Naive thymus-derived CD4-positive, alpha-beta T cell (primary cell): ENCODE data around the gene PRDM4. TPM values are rescaled to one million over a fixed set of nuclear protein-coding genes. Genes with fewer than 3 reads are reported as not detected.
A peak's percentile ranks its signal among the peaks of the same experiment; 100 is the strongest.

Source experiments
- ATAC-seq: fragments of 150-1000 bp; cut with Tn5 transposase; 2 replicates; pipeline ENCODE4 v1.10.0; 2021; ENCODE audit warnings: mild to moderate bottlenecking, moderate library complexity
- CTCF ChIA-PET: fragments of 350-600 bp; sonication (Branson Sonifier 250); formaldehyde crosslinking; loops from one replicate; lab custom pipeline; 2021; ENCODE audit warnings: antibody characterized with exemption; lab: Charles Lee
- POLR2A ChIA-PET: fragments of 350-600 bp; sonication (Branson Sonifier 250); formaldehyde crosslinking; loops from one replicate; lab custom pipeline; 2021; ENCODE audit warnings: antibody characterized with exemption, inconsistent platforms; lab: Charles Lee
- DNase-seq, 9 donors: peaks; one replicate each; pipeline versions ENCODE4 v3.0.0 to v3.0.0-alpha.2; 2020 to 2022; ENCODE audit warnings: mixed read lengths in 1 of 9
- H3K27ac ChIP-seq: one replicate; pipeline ENCODE4 v1.7.0; 2013; ENCODE audit warnings: mild to moderate bottlenecking, low read depth, low read length, moderate library complexity
- H3K27me3 ChIP-seq, 2 donors: one replicate each; pipeline ENCODE4 v1.7.0; 2013; ENCODE audit warnings: low read length in 2 of 2, mild to moderate bottlenecking in 2 of 2, moderate library complexity in 2 of 2; ENCODE audit not compliant: control insufficient read depth in 2 of 2, insufficient read depth in 2 of 2
- H3K36me3 ChIP-seq, 3 experiments: 1 replicate in 2 of 3; 2 replicates in 1 of 3; pipeline ENCODE4 v1.7.0; 2013; ENCODE audit warnings: low read length in 3 of 3, mild to moderate bottlenecking in 3 of 3, moderate library complexity in 1 of 3; ENCODE audit not compliant: insufficient read depth in 3 of 3, control insufficient read depth in 2 of 3
- H3K4me1 ChIP-seq, 2 donors: one replicate each; pipeline ENCODE4 v1.7.0; 2013; ENCODE audit warnings: low read length in 2 of 2, mild to moderate bottlenecking in 2 of 2, moderate library complexity in 1 of 2; ENCODE audit not compliant: control insufficient read depth in 2 of 2, insufficient read depth in 2 of 2
- H3K4me3 ChIP-seq: 2 replicates; pipeline ENCODE4 v1.7.0; 2013; ENCODE audit warnings: mild to moderate bottlenecking, low read length
- H3K9me3 ChIP-seq, 3 experiments: 1 replicate in 2 of 3; 2 replicates in 1 of 3; pipeline ENCODE4 v1.7.0; 2013; ENCODE audit warnings: low read length in 3 of 3; ENCODE audit not compliant: control insufficient read depth in 2 of 3
- H3K27ac Mint-ChIP-seq, 9 donors: one replicate each; pipeline ENCODE4 v1.8.0; 2020 to 2022; ENCODE audit warnings: mixed read lengths in 9 of 9, mild to moderate bottlenecking in 8 of 9, moderate library complexity in 5 of 9, inconsistent platforms in 2 of 9
- H3K27me3 Mint-ChIP-seq, 5 donors: one replicate each; pipeline ENCODE4 v1.8.0; 2021 to 2022; ENCODE audit warnings: mixed read lengths in 5 of 5, mild to moderate bottlenecking in 1 of 5
- H3K36me3 Mint-ChIP-seq, 5 donors: one replicate each; pipeline ENCODE4 v1.8.0; 2020 to 2022; ENCODE audit warnings: mixed read lengths in 5 of 5, mild to moderate bottlenecking in 3 of 5, inconsistent platforms in 1 of 5
- H3K4me1 Mint-ChIP-seq, 7 donors: one replicate each; pipeline ENCODE4 v1.8.0; 2020 to 2022; ENCODE audit warnings: mixed read lengths in 7 of 7, mild to moderate bottlenecking in 3 of 7, inconsistent platforms in 1 of 7
- H3K4me3 Mint-ChIP-seq, 10 donors: one replicate each; pipeline ENCODE4 v1.8.0; 2020 to 2022; ENCODE audit warnings: mild to moderate bottlenecking in 10 of 10, mixed read lengths in 10 of 10, moderate library complexity in 6 of 10, inconsistent platforms in 2 of 10
- H3K9me3 Mint-ChIP-seq, 11 donors: one replicate each; pipeline ENCODE4 v1.8.0; 2020 to 2022; ENCODE audit warnings: mixed read lengths in 11 of 11, mild to moderate bottlenecking in 4 of 11, inconsistent platforms in 1 of 11, moderate library complexity in 1 of 11
- intact Hi-C, 2 donors: fragments of 100-400 bp; cut with micrococcal nuclease; formaldehyde crosslinking; loops; one replicate each; pipeline ENCODE4 v1.15.1; 2023
- polyA plus RNA-seq, 2 donors: library from polyadenylated mRNA; unstranded; fragments of 300-500 nt; fragmentation: Illumina TruSeq; gene quantifications; one replicate each; pipeline ENCODE4 v1.2.3, GENCODE V29; 2021
- total RNA-seq, 6 experiments: library from RNA in 5 of 6; stranded (reverse) in 5 of 6; gene quantifications; 1 replicate in 5 of 6; 2 replicates in 1 of 6; pipeline ENCODE4 v1.2.3 and lab custom pipeline; 2021 to 2026

The PRDM4 gene
- total and polyA plus RNA-seq, 7 experiments from 2014 or later = 16.5 to 41.3 (median 32.7) TPM

DNA sequence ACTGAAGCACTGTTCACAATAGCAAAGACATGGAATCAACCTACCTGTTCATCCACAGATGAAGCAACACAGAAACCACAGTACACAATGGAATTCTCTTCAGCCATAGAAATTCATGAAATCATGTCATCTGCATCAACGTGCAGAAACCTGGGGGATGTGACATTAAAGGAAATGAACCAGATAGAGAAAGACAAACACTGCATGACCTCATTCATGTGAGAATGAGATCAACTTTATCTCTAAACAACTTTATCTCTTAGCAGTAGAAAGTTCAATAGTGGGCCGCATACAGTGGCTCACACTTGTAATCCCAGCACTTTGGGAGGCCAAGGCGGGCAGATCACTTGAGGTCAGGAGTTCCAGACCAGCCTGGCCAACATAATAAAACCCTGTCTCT is 33.5 kb upstream of the PRDM4 start:
- ChIA-PET POLR2A (no interaction called here), CTCF (no interaction called here)
- Histone ChIP-seq H3K36me3 (no peaks in the 10 kb centered on the region), H3K27me3 (no peaks in the 10 kb centered on the region), H3K4me1 (no peaks in the 10 kb centered on the region), H3K27ac (no peak overlapping the region), H3K4me3 (no peak overlapping the region), H3K9me3 (no peaks in the 10 kb centered on the region)
- intact Hi-C loops = no loop called here
- no peaks in the 10 kb centered on the region for H3K4me1 Mint-ChIP-seq
- no peak overlapping the region for H3K27ac Mint-ChIP-seq
- H3K9me3 Mint-ChIP-seq = peaks cover 0 to 15% (median 2%) of the 10 kb centered on the region in 11 donors
- no peak for ATAC-seq
- peaks cover 0 to 3% (median 0%) of the 10 kb centered on the region in 5 donors for H3K36me3 Mint-ChIP-seq
- no peak overlapping the region for H3K4me3 Mint-ChIP-seq
- no peak for DNase-seq
- H3K27me3 Mint-ChIP-seq = peaks cover 20 to 44% (median 27%) of the 10 kb centered on the region in 5 donors

DNA sequence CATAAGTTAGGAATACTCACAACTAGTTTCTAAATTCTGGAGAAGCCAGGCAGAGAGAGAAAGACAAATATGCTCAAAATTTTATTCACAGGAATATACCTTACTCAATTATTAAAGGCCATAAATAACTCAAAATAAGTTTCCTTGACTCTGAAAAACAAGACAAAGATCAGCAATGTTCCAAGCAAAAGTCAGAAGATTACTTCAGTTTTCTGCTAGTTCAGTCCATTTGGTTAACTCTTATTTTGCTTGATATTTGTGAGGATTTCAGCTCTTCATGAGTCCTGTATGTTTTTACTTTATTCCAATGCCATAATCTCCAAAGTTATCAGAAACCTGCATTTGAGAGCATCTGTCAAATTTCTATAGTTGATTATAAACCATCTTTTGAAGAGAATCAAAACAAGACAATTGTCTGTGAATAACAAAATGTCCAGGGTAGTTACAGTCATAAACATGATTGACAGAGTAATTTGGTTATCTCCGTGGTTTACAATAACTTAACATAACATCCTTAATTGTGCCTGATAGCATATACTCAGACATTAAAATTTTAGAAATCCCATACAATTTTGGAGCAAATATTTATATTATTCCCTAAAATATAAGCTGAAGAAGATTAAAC is 30.6 kb upstream of the PRDM4 start:
- Mint-ChIP-seq H3K4me1 (no peaks in the 10 kb centered on the region), H3K36me3 (peaks cover 0 to 3% (median 0%) of the 10 kb centered on the region in 5 donors), H3K27me3 (peaks cover 13 to 39% (median 19%) of the 10 kb centered on the region in 5 donors), H3K27ac (no peak overlapping the region), H3K9me3 (peaks cover 0 to 20% (median 3%) of the 10 kb centered on the region in 11 donors), H3K4me3 (no peak overlapping the region)
- intact Hi-C loops = no loop called here
- H3K4me3 ChIP-seq = no peak overlapping the region
- no peak for DNase-seq
- POLR2A ChIA-PET = interaction anchor here (0.6 kb wide), 1 partner anchor 104 kb away, joined by 4 read pairs; no protein-coding TSS in a partner anchor
- no peaks in the 10 kb centered on the region for H3K4me1 ChIP-seq
- ATAC-seq = no peak
- no peaks in the 10 kb centered on the region for H3K36me3 ChIP-seq
- H3K9me3 ChIP-seq = no peaks in the 10 kb centered on the region
- no peaks in the 10 kb centered on the region for H3K27me3 ChIP-seq
- H3K27ac ChIP-seq = no peak overlapping the region
- CTCF ChIA-PET = no interaction called here

DNA sequence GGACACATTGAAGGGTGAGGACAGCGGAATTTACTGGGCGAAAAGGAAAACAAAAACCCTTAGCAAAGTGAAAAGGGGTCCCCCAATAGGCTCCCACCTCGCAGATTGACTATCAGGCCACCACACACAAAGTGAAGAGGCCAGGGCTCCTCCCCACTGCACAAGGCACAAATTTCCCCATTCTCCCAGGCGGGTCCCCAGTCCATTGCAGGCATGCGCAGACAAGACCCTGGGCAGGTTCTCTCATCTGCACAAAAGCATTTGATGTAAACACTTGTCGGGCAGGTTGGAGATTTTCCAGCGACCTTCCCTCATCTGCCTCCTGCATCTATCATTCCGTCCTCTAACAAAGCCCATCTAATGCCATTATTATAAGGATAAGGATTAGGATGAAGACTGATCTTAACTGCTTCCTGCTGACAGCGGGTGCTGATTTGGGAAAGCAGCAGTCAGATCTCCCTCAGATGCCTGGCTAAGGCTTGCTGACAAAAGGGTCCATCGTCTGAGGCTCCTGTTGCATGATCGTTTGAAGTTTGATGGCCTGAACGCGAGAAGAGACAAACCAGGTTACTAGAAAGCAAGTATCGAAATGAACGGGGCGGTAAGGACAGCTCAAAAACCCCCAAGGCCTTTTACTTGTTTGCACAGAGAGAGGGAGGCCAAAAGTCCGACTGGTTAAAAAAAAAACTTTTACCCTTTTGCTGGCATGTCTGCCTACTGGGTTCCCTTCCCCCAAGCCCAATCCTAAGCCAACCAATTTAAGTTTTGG is 27.9 kb upstream of the PRDM4 start:
- intact Hi-C loops = no loop called here
- H3K27me3 Mint-ChIP-seq = peaks cover 3 to 19% (median 12%) of the 10 kb centered on the region in 5 donors

DNA sequence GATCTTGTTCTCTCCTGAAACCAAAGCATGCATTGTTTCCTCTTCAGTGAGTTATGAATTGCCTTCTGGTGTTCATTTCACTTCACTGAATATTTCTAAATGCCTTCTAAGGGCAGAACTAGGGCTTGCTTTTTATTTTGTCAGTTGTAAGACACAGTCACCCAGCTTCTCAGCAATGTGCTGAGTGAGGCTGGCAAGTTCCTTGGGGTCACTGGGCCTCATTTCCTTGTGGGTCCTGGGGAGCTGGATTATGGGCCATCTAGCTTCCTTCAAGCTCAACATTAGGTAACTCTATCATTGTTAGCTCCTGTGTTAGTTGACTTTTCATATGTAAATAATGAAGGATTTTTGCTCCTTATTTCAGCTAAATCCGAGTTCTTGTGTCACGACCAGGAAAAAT is 27.3 kb upstream of the PRDM4 start:
- Histone ChIP-seq H3K4me3 (no peak overlapping the region), H3K27me3 (no peaks in the 10 kb centered on the region), H3K9me3 (no peaks in the 10 kb centered on the region), H3K27ac (no peak overlapping the region), H3K36me3 (no peaks in the 10 kb centered on the region), H3K4me1 (no peaks in the 10 kb centered on the region)
- Mint-ChIP-seq H3K36me3 (peaks cover 0 to 3% (median 0%) of the 10 kb centered on the region in 5 donors), H3K4me1 (peaks cover 0 to 8% (median 0%) of the 10 kb centered on the region in 7 donors), H3K27ac (no peak overlapping the region), H3K9me3 (peaks cover 0 to 18% (median 3%) of the 10 kb centered on the region in 11 donors), H3K4me3 (no peak overlapping the region), H3K27me3 (peaks cover 2 to 20% (median 11%) of the 10 kb centered on the region in 5 donors)
- ChIA-PET CTCF (interaction anchor here (0.6 to 0.7 kb wide), 2 partner anchors 80 to 113 kb away, joined by 3 read pairs; no protein-coding TSS in a partner anchor), POLR2A (no interaction called here)
- ATAC-seq (no peak), DNase-seq (no peak)
- intact Hi-C loops = no loop called here

More for the DNA sequence above, 27.9 kb upstream of the PRDM4 start:
- H3K4me1 Mint-ChIP-seq = peaks cover 0 to 4% (median 0%) of the 10 kb centered on the region in 7 donors
- Histone ChIP-seq H3K4me3 (no peak overlapping the region), H3K9me3 (no peaks in the 10 kb centered on the region), H3K4me1 (no peaks in the 10 kb centered on the region), H3K27ac (no peak overlapping the region), H3K36me3 (no peaks in the 10 kb centered on the region), H3K27me3 (no peaks in the 10 kb centered on the region)
- no peak overlapping the region for H3K27ac Mint-ChIP-seq
- peaks cover 0 to 3% (median 0%) of the 10 kb centered on the region in 5 donors for H3K36me3 Mint-ChIP-seq
- H3K4me3 Mint-ChIP-seq = no peak overlapping the region
- POLR2A ChIA-PET = no interaction called here
- peaks cover 0 to 20% (median 3%) of the 10 kb centered on the region in 11 donors for H3K9me3 Mint-ChIP-seq
- CTCF ChIA-PET = interaction anchor here (0.6 to 0.7 kb wide), 2 partner anchors 79 to 113 kb away, joined by 3 read pairs; no protein-coding TSS in a partner anchor
- ATAC-seq = no peak
- DNase-seq = no peak

DNA sequence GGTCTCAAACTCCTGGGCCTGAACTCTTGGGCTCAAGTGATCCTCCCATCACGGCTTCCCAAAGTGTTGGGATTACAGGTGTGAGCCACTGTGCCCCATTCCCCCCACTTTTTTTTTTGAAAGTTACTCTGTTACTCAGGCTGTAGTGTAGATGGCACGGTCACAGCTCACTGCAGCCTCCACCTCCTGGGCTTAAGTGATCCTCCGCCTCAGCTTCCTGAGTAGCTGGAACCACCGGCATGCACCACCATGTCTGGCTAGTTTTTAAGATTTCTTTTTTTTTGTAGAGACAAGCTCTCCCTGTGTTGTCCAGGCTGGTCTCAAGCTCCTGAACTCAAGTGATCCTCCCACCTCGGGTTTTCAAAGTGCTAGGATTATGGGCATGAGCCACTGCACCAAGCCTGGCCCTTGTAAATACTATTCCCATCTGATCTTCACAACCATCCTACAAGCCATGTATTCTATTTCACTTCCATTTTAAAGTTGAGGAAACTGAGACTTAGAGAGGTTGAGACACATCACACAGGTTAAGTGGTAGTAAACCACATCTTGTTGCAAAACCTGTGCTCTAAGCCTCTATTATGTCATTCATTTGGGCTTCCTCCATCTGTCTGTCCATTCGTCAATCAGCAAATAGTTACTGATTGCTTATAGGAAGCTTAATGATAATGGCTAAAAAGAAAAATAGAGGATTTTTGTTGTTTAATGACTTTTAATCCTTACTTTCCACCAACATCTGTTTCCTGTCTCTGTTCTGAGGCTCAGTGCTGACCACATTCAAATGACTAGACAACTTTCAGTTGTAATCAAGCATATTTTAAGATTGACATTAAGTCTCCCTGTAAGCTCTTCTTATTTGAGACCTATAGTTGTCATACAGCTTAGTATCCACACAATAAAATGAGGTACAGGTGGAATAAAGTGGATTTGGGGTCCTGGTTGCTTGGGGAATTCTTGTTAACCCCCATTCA is 22.8 kb upstream of the PRDM4 start:
- intact Hi-C loops = loop anchor here in 1 of 2 donors (5.0 kb wide), 1 partner anchor 719 kb away; no protein-coding TSS in a partner anchor
- H3K4me1 ChIP-seq = no peaks in the 10 kb centered on the region
- Mint-ChIP-seq H3K27me3 (peaks cover 10 to 29% (median 27%) of the 10 kb centered on the region in 5 donors), H3K4me1 (peaks cover 0 to 12% (median 0%) of the 10 kb centered on the region in 7 donors), H3K36me3 (peaks cover 0 to 2% (median 0%) of the 10 kb centered on the region in 5 donors), H3K27ac (no peak overlapping the region), H3K4me3 (peak overlapping the region in 1 of 10 donors; percentile 8), H3K9me3 (peaks cover 0 to 1% (median 0%) of the 10 kb centered on the region in 11 donors)
- H3K9me3 ChIP-seq = no peaks in the 10 kb centered on the region
- DNase-seq (no peak), ATAC-seq (no peak)
- CTCF ChIA-PET = no interaction called here
- H3K4me3 ChIP-seq = no peak overlapping the region
- peaks cover 4% of the 10 kb centered on the region in 2 donors for H3K27me3 ChIP-seq
- H3K27ac ChIP-seq = no peak overlapping the region
- POLR2A ChIA-PET = no interaction called here
- H3K36me3 ChIP-seq = no peaks in the 10 kb centered on the region

DNA sequence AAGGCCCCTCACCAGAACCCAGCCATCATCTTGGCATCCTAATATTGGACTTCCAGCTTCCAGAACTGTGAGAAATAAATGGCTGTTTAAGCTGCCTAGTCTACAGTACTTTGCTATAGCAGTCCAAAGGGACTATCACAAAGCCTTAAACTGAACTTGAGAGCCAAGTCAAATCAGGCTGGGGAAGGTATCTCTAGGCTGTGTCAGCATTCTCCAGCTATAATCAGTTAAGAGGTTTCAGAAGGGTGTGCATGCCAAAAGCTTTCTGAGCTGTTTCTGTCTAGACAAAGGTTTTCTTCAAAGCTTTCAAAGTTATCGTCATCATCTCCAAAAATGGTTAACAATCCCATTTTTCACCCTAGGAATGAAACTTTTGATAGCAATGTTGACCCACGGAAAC is 21.1 kb upstream of the PRDM4 start:
- Histone ChIP-seq H3K27ac (no peak overlapping the region), H3K36me3 (no peaks in the 10 kb centered on the region), H3K4me1 (no peaks in the 10 kb centered on the region), H3K27me3 (peaks cover 4% of the 10 kb centered on the region in 2 donors), H3K4me3 (no peak overlapping the region), H3K9me3 (no peaks in the 10 kb centered on the region)
- Mint-ChIP-seq H3K4me3 (no peak overlapping the region), H3K9me3 (no peaks in the 10 kb centered on the region), H3K27ac (no peak overlapping the region), H3K27me3 (peaks cover 22 to 40% (median 35%) of the 10 kb centered on the region in 5 donors), H3K4me1 (peaks cover 0 to 12% (median 0%) of the 10 kb centered on the region in 7 donors), H3K36me3 (peaks cover 0 to 2% (median 0%) of the 10 kb centered on the region in 5 donors)
- DNase-seq (no peak), ATAC-seq (no peak)
- ChIA-PET CTCF (no interaction called here), POLR2A (no interaction called here)
- intact Hi-C loops = loop anchor here in 1 of 2 donors (5.0 kb wide), 1 partner anchor 720 kb away; no protein-coding TSS in a partner anchor
